GM18951 (cell line): ENCODE results near the gene SLC44A4.
"Not testable (repeated sequence)": the region's sequence is repeated elsewhere in the genome, so short reads cannot be mapped to it uniquely, and the experiment has no call there.

Experiments used
- POLR2A ChIP-seq: IDR thresholded peaks from 4 replicates; pipeline ENCODE4 v1.6.1; 2011; ENCODE audit warnings: mild to moderate bottlenecking; ENCODE audit not compliant: insufficient read length, insufficient read depth; ENCODE audit errors: extremely low read depth
- in situ Hi-C: fragments of 300-500 bp; cut with MboI; formaldehyde crosslinking; loops from one replicate; pipeline ENCODE4 v1.12.0; 2022; ENCODE audit warnings: low sequenced_read_pairs, mixed read lengths, inconsistent platforms; ENCODE audit not compliant: unreplicated experiment

Gene SLC44A4

DNA sequence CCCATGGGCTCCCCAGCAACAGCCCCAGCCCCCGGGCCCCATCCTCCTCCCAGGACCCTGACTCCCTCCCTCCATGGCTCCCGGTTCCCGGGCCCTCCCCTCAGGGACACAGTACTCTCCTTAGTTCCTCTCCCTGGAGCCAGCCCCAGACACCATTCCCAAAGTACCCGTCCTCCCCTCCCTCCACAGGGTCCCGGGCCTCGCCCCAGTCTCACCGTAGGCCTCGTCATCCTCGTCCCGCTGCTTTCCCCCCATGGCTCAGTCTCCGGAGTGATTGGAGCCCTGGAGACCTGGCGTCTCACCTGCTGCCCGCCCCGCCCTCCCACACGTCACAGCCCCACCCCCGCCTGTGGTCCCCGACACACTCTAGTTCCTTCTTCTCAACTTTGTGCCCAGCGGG, at the start of gene SLC44A4:
TSS of gene SLC44A4 (minus strand) at position 272 of the 400 bp plus-strand sequence. CDS start at position 255, 17 bp downstream.
- TF ChIP-seq POLR2A: no peak
- in situ Hi-C loops: no loop called here

DNA sequence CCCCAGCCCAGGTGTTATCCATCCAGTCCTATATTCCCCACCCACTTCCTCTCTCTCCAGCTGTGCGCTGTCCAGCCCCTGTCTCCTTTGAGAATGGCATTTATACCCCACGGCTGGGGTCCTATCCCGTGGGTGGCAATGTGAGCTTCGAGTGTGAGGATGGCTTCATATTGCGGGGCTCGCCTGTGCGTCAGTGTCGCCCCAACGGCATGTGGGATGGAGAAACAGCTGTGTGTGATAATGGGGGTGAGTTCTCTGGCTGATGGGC, 49.8 kb upstream of the SLC44A4 start:
- no peak for TF ChIP-seq POLR2A
- in situ Hi-C loops: no loop called here

DNA sequence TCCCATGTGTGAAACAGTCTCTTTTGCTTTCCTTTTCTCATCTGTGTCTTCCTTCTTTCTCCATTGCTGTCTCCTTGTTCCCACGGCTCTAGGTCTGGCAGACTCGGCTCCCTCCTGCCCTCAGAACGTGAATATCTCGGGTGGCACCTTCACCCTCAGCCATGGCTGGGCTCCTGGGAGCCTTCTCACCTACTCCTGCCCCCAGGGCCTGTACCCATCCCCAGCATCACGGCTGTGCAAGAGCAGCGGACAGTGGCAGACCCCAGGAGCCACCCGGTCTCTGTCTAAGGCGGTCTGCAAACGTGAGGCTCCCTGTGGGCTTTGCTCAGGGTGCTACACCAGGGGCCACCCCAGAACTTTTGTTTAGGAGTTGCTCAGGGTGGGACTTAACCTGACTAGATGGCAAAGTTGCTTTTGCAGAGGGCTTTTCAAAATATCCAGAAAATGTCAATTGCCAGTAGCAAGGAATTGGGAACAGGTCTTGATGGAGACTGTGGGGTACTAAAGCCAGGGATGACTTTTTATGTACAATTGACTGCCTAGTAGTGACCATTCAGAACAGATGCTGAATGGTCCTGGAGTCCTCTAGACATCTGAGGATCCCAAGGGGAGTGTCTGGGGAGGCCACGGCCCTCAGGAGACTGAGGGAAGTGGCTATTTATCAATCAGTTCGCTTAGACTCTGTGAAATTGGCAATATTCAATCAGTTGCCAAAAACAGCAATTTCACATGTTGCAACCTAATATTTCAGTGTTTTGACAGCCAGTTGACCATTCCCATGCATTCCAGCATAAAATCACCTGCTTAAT, 49.3 kb upstream of the SLC44A4 start:
- no peak for TF ChIP-seq POLR2A
- in situ Hi-C loops: no loop called here

DNA sequence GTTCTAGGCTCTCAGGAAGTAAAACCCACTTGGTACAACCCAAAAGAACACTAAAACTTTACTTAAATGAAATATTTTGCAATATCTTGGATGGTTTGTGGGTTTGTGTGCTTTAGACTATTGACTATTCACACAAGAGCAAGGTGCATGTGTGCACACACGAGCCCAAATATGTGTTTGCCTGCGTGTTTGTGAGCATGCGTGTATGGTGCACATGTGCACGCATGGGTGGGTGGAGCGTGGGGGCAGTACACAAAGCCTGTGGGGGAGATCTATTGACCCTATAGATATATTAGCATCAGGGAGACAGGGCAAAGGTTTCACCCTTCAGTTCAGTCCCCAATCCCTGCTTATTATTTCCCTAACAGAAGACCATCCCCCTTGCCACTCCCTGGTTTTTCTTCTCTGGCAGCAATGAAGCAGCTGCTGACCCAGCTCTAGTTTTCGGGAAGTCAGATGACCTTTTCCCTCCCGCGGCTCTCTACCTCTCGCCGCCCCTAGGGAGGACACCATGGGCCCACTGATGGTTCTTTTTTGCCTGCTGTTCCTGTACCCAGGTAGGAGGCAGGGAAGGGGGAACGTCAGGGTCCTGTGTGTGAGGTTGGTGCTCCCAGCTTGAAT, 48.6 kb upstream of the SLC44A4 start, which contains the start of gene C2:
TSS of gene C2 (plus strand) at position 476 of the 621 bp plus-strand sequence. CDS start at position 512, 36 bp downstream.
- in situ Hi-C loops: no loop called here

DNA sequence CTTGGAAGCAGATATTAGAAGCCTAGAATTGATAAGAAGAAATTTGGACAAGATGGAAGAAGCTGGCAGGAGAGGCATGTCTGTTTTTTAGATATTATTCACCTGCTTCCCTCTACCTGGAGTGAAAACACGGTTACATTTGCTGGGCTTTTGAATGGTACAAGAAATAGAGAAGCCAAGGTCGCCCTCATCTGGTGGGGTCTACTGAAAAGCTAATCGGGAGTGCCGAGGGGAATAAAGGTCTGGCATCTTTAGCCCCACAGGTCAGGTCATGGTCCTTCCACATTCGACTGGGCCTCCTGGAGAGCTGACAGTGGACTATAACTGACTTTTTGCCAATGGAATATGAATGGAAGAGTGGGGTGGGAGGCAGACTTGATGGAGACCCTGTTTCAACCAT, 44.1 kb upstream of the SLC44A4 start:
- TF ChIP-seq POLR2A: no peak
- in situ Hi-C loops: no loop called here

More for the DNA sequence above, 48.6 kb upstream of the SLC44A4 start, which contains the start of gene C2:
- TF ChIP-seq POLR2A: no peak

DNA sequence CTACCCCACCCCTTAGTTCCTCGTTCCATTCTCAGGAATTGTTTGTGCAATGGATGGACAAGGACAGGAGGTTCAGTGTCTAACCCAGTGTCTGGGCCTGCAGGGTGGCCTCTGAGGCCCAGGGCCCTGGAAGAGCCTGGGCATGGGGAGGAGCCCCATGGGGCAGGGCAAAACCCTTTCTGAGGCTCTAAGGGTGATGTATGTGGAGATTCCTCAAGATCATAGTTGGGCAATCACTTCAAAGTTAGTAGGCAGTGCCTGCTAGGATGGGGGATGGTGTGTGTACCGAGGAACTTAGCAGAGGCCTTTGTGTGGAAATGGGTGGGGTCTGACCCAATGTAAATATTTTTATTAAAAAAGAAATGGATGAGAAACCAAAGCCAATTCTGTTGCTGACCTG, 42.0 kb upstream of the SLC44A4 start:
- in situ Hi-C loops: no loop called here
- no peak for TF ChIP-seq POLR2A

DNA sequence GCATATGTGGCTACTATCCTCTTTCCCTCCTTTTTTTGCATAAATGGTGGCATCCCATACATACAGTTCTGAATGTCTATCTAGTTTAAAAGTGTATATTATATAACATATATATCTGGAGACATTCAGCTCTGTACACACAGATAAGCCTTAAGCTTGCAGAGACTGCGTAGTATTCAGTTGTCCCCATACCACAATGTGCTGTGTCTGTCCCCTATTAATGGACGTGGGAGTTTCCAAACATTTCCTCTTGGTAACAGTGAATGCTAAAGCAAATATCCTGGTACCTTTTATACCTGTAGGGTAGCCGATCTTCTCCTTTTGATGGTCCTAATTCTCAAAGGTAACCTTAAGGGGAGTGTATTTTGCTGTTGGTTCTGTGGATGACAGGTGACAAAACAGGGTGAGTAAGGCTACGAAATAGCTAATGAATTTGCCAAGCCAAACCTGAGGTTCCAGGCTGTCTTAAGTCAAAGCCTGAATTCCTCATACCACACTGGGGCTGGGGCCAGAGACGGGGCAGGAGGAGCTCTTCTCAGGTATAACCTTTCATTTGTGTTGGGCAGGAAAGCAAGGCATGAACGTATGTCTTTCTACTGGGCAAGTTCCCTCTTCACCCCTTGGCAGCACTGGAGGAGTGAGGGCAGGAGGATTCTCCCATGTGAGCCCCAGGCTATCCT, 41.0 kb upstream of the SLC44A4 start:
- in situ Hi-C loops: no loop called here
- no peak for TF ChIP-seq POLR2A

DNA sequence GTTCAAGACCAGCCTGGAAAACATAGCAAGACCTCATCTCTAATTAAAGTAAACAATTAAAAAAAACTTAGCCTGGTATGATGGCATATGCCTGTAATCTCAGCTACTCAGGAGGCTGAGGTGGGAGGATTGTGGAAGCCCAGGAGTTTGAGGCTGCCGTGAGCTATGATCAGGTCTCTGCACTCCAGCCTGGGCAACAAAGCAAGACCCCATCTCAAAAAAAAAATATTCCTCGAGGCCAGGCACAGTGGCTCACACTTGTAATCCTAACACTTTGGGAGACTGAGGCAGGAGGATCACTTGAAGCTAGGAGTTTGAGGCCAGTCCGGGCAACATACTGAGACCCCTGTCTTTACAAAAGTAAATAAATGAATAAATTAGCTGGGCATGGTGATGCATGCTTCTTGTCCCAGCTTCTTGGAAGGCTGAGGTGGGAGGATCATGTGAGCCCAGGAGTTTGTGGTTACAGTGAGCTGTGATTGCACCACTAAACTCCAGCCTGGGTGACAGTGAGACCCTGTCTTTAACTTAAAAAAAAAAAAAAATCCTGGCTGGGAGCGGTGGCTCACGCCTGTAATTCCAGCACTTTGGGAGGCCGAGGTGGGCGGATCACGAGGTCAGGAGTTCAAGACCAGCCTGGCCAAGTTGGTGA, 39.4 kb upstream of the SLC44A4 start:
- no peak for TF ChIP-seq POLR2A
- in situ Hi-C loops: no loop called here

DNA sequence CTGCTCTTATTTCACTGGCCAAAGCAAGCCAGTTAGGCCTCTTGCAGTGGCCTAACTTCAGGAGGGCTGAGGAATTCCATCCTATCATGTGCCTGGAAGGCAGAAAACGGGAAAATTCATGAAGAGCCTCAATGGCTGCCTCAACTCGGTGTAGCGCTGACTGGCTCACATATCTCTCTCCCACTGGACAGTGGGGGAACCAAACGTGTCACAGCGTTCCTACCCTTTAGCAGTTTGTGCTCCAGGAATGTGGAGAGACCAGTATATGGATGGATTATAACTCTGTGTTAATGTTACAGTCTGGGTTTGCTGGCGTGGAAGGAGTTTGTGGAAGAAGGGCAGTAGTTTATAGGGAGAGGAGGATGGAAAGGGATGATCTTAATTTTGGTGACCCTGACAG, 37.0 kb upstream of the SLC44A4 start:
- in situ Hi-C loops: no loop called here
- no peak for TF ChIP-seq POLR2A

DNA sequence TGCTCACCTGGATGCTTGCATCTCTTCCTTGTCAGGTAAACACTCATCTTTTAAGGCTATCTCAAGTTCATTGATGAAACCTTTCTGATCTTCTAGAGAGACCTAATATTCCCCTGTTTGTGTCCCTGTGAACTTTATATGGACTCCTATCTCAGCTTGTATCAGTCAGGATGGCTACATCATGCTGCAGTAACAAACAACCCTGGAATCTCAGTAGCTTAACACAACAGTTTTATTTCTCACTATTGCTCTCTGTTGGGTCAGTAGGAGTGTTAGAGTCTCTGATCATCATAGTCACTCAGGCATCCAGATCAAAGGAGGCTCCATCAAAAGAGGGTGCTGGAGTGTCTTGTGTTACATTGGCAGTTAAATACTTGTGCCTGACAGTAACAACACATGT, 36.6 kb upstream of the SLC44A4 start:
- no peak for TF ChIP-seq POLR2A
- in situ Hi-C loops: no loop called here

DNA sequence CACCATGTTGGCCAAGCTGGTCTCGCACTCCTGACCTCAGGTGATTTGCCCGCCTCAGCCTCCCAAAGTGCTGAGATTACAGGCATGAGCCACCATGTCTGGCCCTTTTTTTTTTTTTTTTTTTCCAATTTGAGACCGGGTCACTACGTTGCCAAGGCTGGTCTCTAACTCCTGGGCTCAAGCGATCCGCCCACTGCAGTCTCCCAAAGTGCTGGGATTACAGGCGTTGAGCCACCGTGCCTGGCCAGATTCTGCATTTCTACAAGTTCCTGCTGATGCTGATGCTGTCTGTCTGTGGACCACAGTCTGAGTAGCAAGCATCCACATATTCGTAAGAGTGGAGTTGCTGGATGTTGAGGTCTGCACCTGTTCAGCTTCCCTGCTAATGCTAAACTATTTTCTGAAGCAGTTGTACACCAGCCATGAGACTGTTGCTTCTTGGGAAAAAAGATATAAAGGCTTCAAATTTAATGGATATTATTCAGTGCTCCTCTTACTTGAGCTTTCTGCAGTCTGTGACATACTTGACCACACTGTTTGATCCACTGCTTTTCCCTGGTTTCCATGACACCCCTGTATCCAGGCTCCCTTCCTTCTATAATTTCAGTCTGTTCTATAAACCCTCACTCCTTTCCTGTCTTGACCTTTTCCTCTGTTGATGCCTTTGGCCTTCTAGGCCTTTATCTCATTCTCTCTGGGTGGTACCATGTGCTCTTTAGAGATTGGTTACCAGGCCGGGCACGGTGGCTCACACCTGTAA, 33.2 kb upstream of the SLC44A4 start:
- TF ChIP-seq POLR2A: no peak
- in situ Hi-C loops: no loop called here

DNA sequence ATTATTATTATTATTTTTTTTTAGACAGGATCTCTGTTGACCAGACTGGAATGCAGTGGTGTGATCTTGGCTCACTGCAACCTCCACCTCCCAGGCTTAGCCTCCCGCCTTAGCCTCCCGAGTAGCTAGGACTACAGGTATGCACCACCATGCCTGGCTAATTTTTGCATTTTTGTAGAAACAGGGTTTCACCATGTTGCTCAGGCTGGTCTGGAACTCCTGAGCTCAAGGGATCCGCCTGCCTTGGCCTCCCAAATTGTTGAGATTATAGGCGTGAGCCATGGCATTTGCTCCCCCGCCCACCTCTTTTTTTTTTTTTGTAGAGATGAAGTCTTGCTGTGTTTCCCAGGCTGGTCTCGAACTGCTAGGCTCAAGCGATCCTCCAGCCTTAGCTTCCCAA, 30.5 kb upstream of the SLC44A4 start:
- in situ Hi-C loops: not testable (repeated sequence)

DNA sequence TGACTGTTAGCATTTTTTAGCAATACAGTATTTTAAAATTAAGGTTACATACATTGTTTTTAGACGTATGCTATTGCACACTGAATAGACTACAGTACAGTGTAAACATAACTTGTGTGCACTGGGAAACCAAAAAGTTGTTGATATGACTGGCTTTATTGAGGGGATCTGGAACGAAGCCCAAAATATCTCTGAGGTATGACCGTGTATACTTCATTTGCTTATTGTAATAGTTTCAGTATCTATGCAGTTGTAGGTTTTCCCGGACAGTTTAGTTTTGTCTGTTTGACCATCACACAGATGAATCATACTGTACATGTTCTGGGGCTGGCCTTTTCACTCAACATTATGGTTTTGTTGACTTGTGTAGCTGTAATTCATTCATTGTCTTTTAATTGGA, 30.0 kb upstream of the SLC44A4 start:
- TF ChIP-seq POLR2A: no peak
- in situ Hi-C loops: no loop called here

DNA sequence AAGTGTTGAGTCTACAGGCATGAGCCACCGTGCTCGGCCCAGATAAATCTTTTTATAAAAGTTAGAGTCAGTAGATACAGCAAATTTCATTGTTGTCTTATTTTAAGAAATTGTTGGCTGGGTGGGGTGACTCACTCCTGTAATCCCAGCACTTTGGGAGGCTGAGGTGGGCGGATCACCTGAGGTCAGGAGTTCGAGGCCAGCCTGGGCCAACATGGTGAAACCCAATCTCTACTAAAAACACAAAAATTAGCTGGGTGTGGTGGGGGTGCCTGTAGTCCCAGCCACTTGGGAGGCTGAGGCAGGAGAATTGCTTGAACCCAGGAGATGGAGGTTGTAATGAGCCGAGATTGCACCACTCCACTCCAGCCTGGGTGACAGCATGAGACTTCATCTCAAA, 29.5 kb upstream of the SLC44A4 start:
- in situ Hi-C loops: not testable (repeated sequence)
